NK-92 (cell line): ENCODE results near the gene MAP4K4.

Source experiments
- DNase-seq: peaks from one replicate; lab custom pipeline; 2025; ENCODE audit not compliant: unreplicated experiment; lab: John Stamatoyannopoulos, UW

Gene MAP4K4

DNA sequence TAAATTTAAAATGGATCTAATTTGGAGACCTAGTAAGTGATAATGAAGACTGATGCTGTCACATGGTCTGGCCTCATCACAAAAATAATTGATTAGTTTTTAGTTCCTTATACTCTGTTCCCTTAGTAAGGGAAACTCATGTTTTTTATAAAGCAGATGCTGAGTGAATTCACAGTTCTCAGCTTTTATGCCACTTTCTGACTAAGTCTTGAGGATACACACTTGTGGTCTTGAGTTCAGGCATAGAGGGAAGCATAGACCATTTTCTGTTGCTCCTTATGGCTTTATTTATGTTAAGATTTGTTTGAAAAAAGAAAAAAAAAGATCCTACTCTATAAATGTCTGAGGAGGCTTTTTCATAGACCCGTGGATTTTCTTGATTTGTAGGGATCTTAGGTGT, 91.1 kb downstream of the MAP4K4 start:
- DNase-seq = no peak

DNA sequence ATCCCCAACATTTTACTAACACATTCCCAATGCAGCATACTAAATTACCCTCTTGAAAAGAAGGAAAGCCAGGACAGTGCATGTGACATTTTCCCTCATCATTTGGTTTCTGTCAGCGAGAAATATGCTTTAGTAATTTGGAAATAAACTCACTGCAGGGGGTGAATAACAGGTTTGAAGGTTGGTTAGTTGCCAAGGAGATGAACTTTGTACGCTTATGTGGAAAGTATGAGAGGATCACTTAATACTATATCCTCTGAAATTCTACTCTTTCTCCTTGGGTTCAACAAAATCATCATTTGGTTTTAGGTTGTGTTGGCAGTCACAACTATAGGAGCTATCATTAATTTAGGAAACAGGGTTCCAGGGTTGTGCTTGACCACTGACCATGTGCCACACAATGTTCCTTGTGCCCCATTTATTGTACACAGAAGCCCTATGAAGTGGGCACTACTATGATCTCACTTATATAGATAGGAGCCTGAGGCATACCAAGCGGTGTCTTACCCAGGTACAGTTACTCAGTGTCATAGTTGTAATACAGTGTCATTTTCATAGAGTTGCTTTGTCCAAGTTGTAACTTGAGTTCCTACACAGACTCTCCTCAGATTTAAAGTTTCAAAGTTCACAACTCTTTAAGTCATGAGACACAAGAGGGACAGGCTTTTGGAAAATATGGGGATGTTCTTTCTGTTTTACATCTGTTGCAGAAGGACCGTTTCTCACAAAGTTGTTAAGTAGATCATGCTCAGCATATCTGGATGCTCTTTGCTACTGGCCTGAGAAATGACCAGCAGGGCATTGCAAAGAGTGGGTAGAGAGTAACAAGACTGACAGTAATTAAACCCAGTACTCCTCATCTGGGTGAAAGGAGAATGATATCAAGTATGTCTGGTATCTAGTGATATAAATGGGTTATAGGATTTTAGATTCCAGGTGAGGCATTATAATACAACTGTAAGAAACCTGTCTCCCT, 91.8 kb downstream of the MAP4K4 start:
- no peak for DNase-seq

DNA sequence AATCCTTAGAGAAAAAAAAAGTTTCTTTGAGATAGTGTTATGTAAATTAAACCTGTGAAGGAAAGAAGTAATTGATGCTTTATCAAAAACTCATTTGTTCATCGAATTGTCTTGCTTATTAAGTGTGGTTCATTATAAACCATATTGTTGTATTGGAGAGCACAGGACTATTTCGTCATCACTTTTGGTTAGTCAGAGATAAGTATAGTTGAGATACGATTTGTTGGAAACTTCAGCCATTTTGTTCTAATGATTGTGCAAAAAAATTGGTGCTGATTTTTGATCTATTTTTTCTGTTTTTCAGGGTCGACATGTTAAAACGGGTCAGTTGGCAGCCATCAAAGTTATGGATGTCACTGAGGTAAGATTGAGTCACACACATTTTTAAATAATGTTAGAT, 92.9 kb downstream of the MAP4K4 start:
- DNase-seq = no peak

DNA sequence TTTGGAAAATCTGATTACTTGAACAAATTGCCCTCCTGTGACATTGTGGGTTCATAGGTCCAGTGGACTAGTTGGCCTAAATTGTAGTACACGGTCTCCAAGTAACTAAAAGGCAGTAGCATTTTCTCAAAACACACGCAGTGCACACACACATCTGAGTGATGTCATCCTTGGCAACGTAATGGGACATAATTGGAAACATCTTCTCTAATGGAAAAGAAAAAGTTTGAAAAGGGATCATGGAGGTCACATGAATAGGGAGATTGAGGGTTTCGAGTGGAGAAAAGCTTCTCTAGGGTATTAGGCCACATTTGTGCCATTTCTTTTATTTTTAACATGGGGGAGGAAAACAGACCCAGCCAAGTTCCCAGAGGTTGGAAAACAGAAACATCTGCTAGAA, 93.3 kb downstream of the MAP4K4 start:
- DNase-seq = no peak

DNA sequence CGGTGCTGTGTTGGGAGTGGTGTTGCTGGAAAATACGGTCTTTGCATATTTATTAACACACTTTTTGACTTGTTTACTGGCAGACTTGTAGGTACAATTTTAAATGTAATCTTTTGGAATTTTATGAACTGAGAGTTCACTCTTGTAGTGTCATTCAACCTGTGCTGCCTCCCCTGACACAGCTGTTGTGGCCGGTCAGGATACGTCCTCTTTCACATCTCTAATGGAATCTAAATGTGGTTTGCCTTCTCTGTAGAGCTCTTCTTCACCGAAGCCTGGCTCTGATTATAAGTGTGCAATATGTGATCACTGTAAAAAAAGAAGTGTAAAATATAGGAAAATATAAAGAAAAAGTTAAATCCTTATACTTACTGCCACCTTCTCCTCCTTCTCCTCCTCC, 94.7 kb downstream of the MAP4K4 start:
- DNase-seq = no peak

DNA sequence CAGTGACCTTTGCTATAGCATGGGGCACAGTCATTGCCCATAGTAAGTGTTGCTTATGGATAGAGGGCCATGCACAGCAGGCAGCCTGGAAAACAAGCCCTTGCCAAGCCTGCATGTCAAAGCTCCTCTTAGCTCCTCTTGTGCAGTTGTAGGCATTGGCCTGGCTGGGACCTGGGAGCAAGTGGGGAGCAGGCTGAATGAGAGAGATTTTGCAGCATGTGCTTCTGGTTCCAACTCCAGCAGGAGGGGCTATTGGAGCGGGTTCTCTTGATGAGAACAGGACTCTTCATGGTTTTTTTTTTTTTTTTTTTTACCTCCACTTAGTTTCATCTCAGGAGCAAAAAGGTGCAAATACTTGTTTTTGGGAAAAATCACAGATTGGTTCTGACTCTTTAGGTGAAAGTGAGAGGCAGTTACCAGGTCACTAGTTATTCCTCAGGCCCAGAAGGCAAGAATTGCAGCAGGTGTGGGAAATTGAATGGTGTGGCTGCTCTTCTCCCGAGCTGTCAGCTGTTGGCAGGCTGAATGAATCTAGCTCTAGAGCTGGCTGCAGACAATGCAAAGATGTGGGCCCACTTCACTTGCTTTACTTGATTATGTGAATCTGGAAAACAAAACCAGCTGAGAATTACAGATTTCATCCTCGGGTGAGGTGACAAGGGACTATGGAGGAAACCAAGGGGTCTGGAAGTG, 95.9 kb downstream of the MAP4K4 start:
- DNase-seq = no peak

DNA sequence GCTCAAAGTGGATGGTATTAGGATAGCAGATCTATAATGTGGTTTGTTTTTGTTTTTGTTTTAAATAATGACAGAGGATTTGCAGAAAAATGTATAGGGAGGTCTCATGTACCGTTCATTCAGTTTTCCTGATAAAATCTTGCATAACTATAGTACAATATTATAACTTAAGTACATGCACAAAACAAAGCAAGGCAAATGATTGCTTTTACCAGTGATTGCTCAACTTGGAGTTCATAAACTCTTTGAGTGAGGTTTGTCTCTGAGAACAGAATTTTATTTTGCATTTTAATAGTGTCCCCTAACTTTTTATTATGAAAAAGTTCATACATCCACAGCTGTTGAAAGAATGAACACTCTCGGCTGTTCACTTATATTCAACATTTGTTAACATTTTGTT, 96.6 kb downstream of the MAP4K4 start:
- no peak for DNase-seq

DNA sequence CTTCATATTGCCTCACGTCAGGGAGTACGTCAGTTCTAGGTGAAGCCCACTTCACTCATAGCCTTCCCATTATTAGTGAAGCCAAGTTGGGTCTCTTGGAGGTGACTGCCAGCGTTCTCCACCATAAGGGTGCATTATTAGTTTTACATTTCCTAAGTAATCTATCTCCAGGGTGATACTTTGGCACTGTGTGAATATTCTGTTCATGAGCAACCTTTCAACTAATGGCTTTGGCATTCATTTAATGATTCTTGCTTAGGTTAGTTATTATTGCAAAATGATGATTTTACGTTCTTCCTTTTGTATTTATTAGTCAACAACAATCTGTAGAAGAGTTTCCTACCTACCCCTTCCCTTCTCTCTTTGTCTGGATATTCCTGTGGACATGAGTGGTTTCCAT, 97.5 kb downstream of the MAP4K4 start:
- DNase-seq = no peak

DNA sequence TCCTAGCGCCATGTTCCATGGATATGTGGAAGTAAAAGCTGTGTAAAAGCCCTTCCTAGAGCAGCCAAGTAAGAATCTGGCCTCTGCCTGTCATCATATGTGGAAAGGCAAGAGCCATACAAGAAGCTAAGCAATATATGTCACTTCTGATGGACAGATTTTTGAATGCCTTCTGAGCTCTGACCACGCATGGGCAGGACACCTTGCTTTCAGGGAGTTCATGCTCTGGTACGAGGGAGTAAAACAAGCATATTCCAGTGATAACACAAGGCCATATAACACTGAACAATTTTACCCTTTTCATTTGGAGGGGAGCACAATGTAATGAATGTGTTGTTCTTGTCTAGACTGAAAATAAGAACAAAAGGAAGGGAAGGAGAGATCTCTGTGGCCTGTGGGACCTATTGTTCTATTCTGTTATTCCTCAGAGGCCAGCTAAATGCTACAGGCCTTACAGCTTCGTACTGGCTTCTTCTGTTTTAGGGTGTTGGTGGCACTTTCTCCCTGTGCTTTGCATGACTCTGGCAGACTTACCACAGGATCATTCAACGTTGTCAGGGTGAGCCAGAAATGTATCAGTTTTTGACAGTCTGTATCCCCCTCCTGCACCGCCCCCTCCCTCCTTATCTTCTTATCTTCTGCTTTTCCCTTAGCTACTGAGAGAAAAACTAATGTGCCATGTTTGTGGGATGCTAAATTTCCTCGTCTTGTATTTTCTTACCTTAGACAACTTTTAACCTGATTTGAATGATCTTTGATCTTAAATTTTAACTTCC, 99.5 kb downstream of the MAP4K4 start:
- DNase-seq = no peak

DNA sequence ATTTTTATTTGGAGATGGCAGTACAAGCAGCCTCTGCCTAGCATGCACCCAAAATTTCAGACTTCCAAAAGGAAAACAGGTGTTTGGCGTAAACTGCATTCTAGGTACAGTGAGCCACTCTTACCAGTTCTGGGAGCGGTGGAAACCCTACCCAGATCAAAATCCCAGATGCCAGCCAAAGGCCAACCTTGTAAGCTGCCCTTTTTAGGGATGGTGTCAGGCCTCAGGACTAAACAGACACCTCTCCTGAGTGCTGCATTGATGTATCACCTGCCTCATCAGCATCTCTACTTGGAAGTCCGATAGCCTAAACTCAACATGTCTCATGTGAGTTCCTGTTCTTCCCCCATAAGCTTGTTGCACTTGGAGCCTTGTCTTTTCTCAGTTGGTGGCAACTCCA, 104.0 kb downstream of the MAP4K4 start:
- DNase-seq = no peak

DNA sequence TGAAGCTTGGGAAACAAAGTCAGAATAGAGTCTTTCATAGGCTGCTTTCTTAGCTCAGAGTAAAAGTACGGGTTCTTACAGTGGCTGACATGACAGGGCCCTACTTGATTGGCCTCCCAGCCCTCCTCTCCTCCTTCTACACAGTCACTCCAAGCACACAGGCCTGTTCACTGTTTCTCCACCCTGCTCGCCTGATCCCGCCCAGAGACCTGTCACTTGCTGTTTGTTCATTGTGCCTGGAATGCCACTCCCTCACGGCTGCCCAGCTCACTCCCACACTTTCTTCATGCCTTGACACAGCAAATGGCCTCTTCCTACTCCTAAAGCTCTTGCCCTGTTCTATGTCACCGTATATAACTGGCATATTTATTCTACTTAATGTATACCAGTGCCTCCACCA, 104.8 kb downstream of the MAP4K4 start:
- DNase-seq = no peak

DNA sequence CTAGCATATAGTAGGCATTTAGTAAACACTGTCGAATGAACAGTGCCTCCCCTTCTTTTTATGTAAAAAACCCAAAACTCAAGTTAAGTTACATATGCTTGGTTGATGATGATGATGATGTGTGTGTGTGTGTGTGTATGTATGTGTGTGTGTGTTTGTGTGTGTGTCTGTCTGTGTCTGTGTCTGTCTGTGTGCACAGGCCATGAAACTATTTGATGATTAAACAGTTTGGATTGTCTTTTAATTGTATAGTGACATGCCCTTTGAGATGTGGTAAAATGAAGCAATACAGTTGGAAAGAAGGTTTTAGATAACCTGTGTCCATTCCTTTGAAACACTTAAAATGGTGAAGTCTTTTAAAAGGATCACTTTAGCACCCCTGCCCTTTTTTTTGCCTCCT, 105.6 kb downstream of the MAP4K4 start:
- no peak for DNase-seq

DNA sequence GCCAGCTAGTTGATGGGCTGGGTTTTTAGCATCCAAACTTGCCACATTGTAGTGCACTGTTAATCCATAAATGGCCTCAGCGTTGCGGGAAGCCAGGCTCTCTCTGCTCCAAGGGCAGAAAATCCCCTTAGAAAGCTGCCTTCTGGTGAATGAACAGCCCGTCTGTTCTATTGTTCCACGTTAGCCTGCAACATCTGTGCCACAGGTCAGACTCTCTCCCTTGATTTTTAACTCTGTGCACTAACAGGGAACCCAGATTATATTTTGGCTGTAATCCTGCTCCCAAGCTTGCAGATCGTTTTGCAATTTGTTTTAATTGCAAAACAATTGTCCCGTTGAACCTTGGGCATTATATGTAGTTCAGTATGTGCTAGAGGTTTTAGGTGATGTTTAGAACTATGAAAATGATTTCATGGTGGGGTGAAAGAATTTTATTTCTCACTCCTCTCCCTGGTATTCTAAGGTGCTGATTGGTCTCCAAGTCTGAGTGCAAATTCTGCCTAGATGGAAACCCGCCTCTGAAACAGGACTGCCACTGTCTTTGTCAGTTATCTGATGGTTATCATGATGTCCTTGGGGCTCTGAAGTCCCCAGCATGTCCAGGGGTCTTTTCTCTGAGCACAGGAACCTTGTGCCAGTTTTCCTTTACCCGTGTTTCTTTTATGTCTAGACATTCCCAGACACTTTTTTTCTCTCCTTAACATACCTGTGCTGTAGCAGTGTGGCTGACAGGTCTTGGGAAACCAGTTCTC, 106.6 kb downstream of the MAP4K4 start:
- no peak for DNase-seq

DNA sequence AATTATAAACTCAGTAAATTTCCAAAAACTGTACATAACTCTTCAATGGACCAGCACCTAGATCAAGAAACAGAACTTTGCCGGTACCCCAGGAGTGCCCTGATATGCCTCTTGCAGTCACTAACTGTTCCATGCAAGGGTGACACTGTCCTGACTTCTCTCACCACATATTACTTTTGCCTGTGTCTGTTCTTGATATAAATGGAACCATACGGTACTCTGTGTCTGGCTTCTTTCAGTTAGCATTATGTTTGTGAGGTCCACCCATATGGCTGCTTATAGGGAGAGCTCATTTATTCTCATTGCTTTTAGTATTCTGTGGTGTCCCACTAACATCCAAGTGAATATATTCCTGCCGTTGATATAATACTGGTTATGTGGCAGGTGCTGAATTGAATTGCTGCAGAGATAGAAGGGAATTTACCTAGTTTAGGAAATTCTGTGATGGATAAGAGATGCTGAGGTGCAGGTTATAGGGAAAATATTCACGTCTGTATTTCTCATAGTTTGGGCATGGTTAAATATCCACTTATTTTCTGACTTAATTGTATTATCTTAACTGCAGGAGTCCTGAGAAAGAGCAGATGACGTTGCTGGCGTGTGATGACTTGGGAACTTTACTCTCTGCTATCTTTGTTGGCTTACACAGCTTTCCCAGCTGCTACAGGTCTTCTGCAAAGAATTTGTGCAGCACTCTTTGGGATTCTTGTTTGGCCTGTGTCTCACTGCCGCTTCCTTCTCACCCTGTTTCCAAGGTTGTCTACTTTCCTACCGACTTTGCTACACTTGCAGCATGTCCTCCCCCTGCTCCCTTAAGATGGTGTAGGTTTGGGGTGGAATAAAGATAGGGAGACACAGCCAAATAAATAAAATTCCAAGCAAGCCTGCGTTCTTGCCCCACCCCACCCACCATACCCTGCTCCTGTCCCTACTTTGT, 107.9 kb downstream of the MAP4K4 start:
- no peak for DNase-seq

DNA sequence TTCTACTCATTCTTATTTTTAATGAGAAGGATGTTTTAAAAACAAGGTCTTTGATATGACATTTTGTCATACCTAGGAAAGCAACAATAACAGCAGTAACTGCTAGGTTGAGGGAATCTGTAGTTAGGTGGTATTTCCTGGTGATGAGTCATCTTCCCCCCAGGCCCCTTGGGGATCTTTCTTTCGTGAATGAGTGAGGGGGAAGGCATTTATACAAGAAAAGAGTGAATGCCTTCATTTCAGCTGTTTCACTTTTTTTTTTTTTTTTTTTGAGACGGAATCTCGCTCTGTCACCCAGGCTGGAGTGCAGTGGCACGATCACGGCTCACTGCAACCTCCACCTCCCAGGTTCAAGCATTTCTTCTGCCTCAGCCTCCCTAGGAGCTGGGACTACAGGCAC, 108.6 kb downstream of the MAP4K4 start:
- no peak for DNase-seq

DNA sequence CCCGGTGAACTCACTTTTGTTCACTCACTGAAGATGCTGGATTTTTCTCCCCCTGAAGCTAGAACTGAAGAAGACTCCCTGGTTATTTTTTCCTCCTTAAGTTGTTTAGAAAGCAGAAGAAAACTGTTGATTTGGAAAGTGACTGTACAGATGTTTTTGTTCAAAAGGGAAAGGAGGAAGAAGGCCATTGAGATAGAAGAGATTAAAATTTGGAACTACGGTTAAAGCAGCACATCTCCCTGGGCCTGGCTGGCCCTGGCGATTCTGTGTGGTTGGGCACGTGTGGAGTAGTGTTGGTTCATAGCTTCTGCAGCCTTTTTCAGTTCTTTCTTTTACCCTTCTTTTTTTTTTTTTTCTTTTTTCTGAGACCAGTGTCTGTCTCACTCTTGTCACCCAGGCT, 109.2 kb downstream of the MAP4K4 start:
- no peak for DNase-seq

DNA sequence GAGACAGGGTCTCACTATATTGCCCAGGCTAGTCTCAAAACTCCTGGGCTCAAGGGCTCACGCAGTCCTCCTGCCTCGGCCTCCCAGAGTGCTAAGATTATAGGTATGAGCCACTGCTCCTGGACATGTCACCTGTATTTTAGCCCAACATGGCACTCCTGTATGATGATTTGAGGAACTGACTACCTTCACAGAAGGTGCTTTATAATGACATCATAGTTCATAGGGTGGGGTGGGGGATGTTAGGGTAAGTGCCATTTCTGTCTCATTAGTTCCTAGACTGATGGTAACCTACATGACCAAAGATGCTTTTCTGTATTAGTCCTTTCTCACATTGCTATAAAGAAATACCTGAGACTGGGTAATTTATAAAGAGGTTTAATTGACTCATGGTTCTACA, 109.7 kb downstream of the MAP4K4 start:
- no peak for DNase-seq

DNA sequence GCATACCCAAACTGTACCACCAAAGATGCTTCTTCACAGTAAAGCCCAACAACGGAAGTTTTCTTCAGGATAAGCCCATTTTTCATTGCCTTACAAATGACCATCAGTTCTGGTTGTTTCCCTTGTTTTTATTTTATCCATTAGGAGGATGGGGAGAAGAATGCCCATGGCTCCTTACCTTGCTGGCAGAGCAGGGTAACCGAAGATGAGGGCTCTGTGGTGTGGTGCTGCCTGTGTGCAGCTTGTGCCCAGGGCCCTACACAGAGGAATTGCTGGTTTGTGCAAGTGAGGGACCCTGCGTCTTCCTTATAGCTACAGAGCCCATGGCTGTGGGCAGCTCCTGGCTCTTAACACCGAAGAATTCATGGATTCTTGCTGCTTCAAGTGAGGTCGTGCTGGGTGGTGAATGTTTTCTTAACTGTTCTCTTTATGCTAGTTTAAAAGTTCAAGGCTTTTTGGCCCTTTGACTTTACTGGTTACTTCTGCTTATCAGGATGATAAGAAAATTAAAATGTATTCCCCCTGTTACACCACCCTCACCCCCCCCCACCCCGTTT, 110.6 kb downstream of the MAP4K4 start:
- no peak for DNase-seq

DNA sequence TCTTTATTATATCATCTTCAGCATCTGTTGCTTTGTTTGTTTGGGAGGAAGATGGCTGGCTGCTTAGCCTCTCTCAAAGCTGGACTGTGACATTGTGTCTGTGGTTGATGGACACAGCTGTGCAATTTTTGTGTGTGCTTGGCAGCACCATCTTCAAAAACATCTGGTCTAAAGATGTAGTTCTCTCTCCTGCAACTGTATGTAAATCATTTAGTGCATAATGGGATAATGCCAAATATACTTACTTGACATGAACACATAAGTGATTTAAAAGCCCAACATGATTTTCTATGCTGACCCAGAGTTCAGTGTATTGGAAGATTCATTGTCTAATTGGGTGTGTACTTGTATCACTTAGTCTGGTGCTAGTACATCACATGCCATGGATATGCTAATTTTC, 112.2 kb downstream of the MAP4K4 start:
- DNase-seq = no peak
